ENCODE measurements around the gene GAGE10. TPM values are rescaled to one million over a fixed set of nuclear protein-coding genes. Genes with fewer than 3 reads are reported as not detected.

The GAGE10 gene
- polyA plus RNA-seq, 2 donors, result not detected

DNA sequence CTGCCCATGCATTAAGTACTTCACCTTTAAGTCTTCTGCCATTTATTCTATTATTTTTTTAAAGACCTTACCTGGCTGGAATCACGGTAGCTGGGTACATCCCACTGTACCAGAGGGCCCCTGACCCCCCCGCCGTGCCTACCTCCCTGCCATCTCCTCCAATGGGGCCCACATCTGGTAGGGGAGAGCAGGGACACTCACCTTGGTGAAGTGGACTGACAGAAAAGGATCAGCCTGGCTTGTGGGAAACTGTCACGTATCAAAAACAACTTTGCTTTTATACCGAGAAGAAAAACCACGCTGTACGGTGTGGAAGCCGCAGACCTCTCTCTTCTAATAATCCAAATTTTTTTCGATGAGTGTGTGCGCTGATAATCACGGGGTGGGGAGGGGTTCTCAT is 39.0 kb upstream of the GAGE10 start, which contains the start of gene FOXP3:
Gene FOXP3, minus strand, starts transcription at position 251 of the 400 bp plus-strand sequence. CDS start 6,205 bp downstream, outside the sequence.
- H3K4me3 ChIP-seq (ENCODE audit: low read depth in 1 of 2, low read length in 2 of 2), result no peak within 1 kb of the TSS
- WGBS, 2 donors, result 83 to 84% methylated on average over 11 of the region's 11 CpGs

GRCh38 chrX:49266523-49267445 is 36.7 kb upstream of the GAGE10 start:
- H3K4me3 ChIP-seq (ENCODE audit: low read depth in 1 of 2, low read length in 2 of 2), result no peak overlapping the region
- no peak overlapping the region for H3K27ac ChIP-seq (ENCODE audit: low read depth in 2 of 2, low read length in 1 of 2)
- WGBS, 2 donors, result 75 to 87% methylated on average over 10 of the region's 10 CpGs
- no peaks in the 10 kb centered on the region for H3K36me3 ChIP-seq (ENCODE audit: control insufficient read depth in 2 of 2, insufficient read depth in 2 of 2, low read length in 1 of 2)
- no peaks in the 10 kb centered on the region for H3K27me3 ChIP-seq (ENCODE audit: control insufficient read depth in 1 of 2, insufficient read depth in 2 of 2, low read length in 2 of 2)
- no peaks in the 10 kb centered on the region for H3K9me3 ChIP-seq (ENCODE audit: control insufficient read depth in 2 of 2, insufficient read depth in 1 of 2, low read depth in 1 of 2, low read length in 1 of 2)
- peaks cover 0 to 7% of the 10 kb centered on the region in 2 donors for H3K4me1 ChIP-seq (ENCODE audit: control insufficient read depth in 2 of 2, insufficient read depth in 2 of 2, low read length in 1 of 2)

More for the DNA sequence above, 39.0 kb upstream of the GAGE10 start, which contains the start of gene FOXP3:
- H3K27ac ChIP-seq (ENCODE audit: low read depth in 2 of 2, low read length in 1 of 2), result no peak within 1 kb of the TSS
- no peaks in the 10 kb centered on the region for H3K36me3 ChIP-seq (ENCODE audit: control insufficient read depth in 2 of 2, insufficient read depth in 2 of 2, low read length in 1 of 2)
- H3K9me3 ChIP-seq (ENCODE audit: control insufficient read depth in 2 of 2, insufficient read depth in 1 of 2, low read depth in 1 of 2, low read length in 1 of 2), result no peaks in the 10 kb centered on the region
- no peaks in the 10 kb centered on the region for H3K4me1 ChIP-seq (ENCODE audit: control insufficient read depth in 2 of 2, insufficient read depth in 2 of 2, low read length in 1 of 2)
- no peaks in the 10 kb centered on the region for H3K27me3 ChIP-seq (ENCODE audit: control insufficient read depth in 1 of 2, insufficient read depth in 2 of 2, low read length in 2 of 2)

- peak overlapping the region; percentile 27 to 42 for H3K4me3 ChIP-seq (ENCODE audit: low read depth in 1 of 2, low read length in 2 of 2)
- WGBS, 2 donors, result 4 to 43% methylated on average over 3 to 4 of the region's 4 CpGs
- peaks cover 0 to 12% of the 10 kb centered on the region in 2 donors for H3K4me1 ChIP-seq (ENCODE audit: control insufficient read depth in 2 of 2, insufficient read depth in 2 of 2, low read length in 1 of 2)
- H3K27me3 ChIP-seq (ENCODE audit: control insufficient read depth in 1 of 2, insufficient read depth in 2 of 2, low read length in 2 of 2), result no peaks in the 10 kb centered on the region
- H3K9me3 ChIP-seq (ENCODE audit: control insufficient read depth in 2 of 2, insufficient read depth in 1 of 2, low read depth in 1 of 2, low read length in 1 of 2), result no peaks in the 10 kb centered on the region
- no peaks in the 10 kb centered on the region for H3K36me3 ChIP-seq (ENCODE audit: control insufficient read depth in 2 of 2, insufficient read depth in 2 of 2, low read length in 1 of 2)
- peak overlapping the region; percentile 88 to 90 for H3K27ac ChIP-seq (ENCODE audit: low read depth in 2 of 2, low read length in 1 of 2)
Observed at GRCh38 chrX:49268702-49269009, 34.8 kb upstream of the GAGE10 start.

- Histone ChIP-seq H3K36me3 (ENCODE audit: control insufficient read depth in 2 of 2, insufficient read depth in 2 of 2, low read length in 1 of 2) (no peaks in the 10 kb centered on the region), H3K4me3 (ENCODE audit: low read depth in 1 of 2, low read length in 2 of 2) (peak overlapping the region; percentile 43 to 80), H3K4me1 (ENCODE audit: control insufficient read depth in 2 of 2, insufficient read depth in 2 of 2, low read length in 1 of 2) (peaks cover 0 to 14% of the 10 kb centered on the region in 2 donors), H3K27ac (ENCODE audit: low read depth in 2 of 2, low read length in 1 of 2) (peak overlapping the region; percentile 95), H3K27me3 (ENCODE audit: control insufficient read depth in 1 of 2, insufficient read depth in 2 of 2, low read length in 2 of 2) (no peaks in the 10 kb centered on the region), H3K9me3 (ENCODE audit: control insufficient read depth in 2 of 2, insufficient read depth in 1 of 2, low read depth in 1 of 2, low read length in 1 of 2) (no peaks in the 10 kb centered on the region)
- WGBS, 2 donors, result 0 to 30% methylated on average over 45 of the region's 45 CpGs
Observed at GRCh38 chrX:49269010-49269766, 34.3 kb upstream of the GAGE10 start.

DNA sequence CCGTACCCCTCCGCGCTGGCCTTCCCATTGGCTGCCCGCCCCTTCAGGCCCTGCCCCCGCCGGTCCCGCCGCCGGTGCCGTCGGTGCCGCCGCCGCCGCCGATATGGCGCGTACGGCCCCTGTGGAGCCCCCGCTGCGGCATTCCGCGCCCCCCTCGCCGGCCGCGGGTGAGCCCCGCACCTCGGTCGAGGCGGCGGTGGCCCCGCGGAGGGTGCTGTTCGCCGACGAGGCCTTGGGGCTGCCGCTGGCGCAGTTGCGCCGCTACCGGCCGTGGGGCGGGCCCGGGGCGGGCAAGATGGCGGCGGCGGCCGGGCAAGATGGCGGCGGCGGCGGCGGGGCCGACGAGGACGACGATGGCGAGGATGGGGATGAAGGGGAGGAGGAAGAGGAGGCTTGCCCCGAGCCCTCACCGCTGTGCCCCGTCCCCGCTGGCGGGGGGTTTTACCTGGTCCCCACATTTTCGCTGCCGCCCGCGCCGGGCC is 33.6 kb upstream of the GAGE10 start, which contains the start of gene PPP1R3F:
Gene PPP1R3F, plus strand, starts transcription at position 27 of the 482 bp plus-strand sequence. Its CDS starts 77 bp downstream, at position 104.
- no peaks in the 10 kb centered on the region for H3K9me3 ChIP-seq (ENCODE audit: control insufficient read depth in 2 of 2, insufficient read depth in 1 of 2, low read depth in 1 of 2, low read length in 1 of 2)
- H3K27ac ChIP-seq (ENCODE audit: low read depth in 2 of 2, low read length in 1 of 2), result peak within 1 kb of the TSS; percentile 95
- WGBS, 2 donors, result 1 to 23% methylated on average over 29 to 70 of the region's 70 CpGs
- no peaks in the 10 kb centered on the region for H3K36me3 ChIP-seq (ENCODE audit: control insufficient read depth in 2 of 2, insufficient read depth in 2 of 2, low read length in 1 of 2)
- peak within 1 kb of the TSS; percentile 43 to 80 for H3K4me3 ChIP-seq (ENCODE audit: low read depth in 1 of 2, low read length in 2 of 2)
- peaks cover 0 to 14% of the 10 kb centered on the region in 2 donors for H3K4me1 ChIP-seq (ENCODE audit: control insufficient read depth in 2 of 2, insufficient read depth in 2 of 2, low read length in 1 of 2)
- H3K27me3 ChIP-seq (ENCODE audit: control insufficient read depth in 1 of 2, insufficient read depth in 2 of 2, low read length in 2 of 2), result no peaks in the 10 kb centered on the region

- Histone ChIP-seq H3K4me1 (ENCODE audit: control insufficient read depth in 2 of 2, insufficient read depth in 2 of 2, low read length in 1 of 2) (peaks cover 0 to 14% of the 10 kb centered on the region in 2 donors), H3K4me3 (ENCODE audit: low read depth in 1 of 2, low read length in 2 of 2) (peak overlapping the region; percentile 43 to 80), H3K9me3 (ENCODE audit: control insufficient read depth in 2 of 2, insufficient read depth in 1 of 2, low read depth in 1 of 2, low read length in 1 of 2) (no peaks in the 10 kb centered on the region), H3K27ac (ENCODE audit: low read depth in 2 of 2, low read length in 1 of 2) (peak overlapping the region; percentile 90 to 92), H3K36me3 (ENCODE audit: control insufficient read depth in 2 of 2, insufficient read depth in 2 of 2, low read length in 1 of 2) (no peaks in the 10 kb centered on the region), H3K27me3 (ENCODE audit: control insufficient read depth in 1 of 2, insufficient read depth in 2 of 2, low read length in 2 of 2) (no peaks in the 10 kb centered on the region)
- WGBS, 2 donors, result 39 to 65% methylated on average over 48 to 66 of the region's 66 CpGs
Observed at GRCh38 chrX:49270249-49270921, 33.1 kb upstream of the GAGE10 start.

DNA sequence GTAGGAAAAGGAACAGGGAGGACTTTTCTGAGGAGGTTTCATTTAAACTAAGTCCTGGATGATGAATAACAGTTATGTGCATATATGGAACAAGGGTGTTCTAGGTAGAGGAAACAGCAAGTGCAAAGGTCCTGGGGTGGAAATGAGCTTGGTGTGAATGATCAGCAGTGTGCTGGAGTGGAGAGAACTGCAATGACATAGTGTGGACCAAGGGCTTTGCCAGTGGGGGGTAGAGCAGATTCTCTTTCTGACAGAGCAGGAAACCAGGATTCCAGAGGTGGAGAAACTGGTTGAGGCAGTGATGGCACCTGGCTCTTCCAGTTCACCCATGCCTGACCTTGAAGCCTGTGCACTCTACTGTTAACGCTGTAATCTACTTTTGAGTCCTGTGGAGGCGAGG is 32.1 kb upstream of the GAGE10 start:
- no peaks in the 10 kb centered on the region for H3K27me3 ChIP-seq (ENCODE audit: control insufficient read depth in 1 of 2, insufficient read depth in 2 of 2, low read length in 2 of 2)
- 45 to 70% methylated on average over 2 of the region's 2 CpGs for WGBS, 2 donors
- H3K9me3 ChIP-seq (ENCODE audit: control insufficient read depth in 2 of 2, insufficient read depth in 1 of 2, low read depth in 1 of 2, low read length in 1 of 2), result no peaks in the 10 kb centered on the region
- H3K27ac ChIP-seq (ENCODE audit: low read depth in 2 of 2, low read length in 1 of 2), result peak overlapping the region; percentile 81 to 92
- H3K4me1 ChIP-seq (ENCODE audit: control insufficient read depth in 2 of 2, insufficient read depth in 2 of 2, low read length in 1 of 2), result peaks cover 0 to 14% of the 10 kb centered on the region in 2 donors
- no peaks in the 10 kb centered on the region for H3K36me3 ChIP-seq (ENCODE audit: control insufficient read depth in 2 of 2, insufficient read depth in 2 of 2, low read length in 1 of 2)
- H3K4me3 ChIP-seq (ENCODE audit: low read depth in 1 of 2, low read length in 2 of 2), result peak overlapping the region; percentile 43 to 80

DNA sequence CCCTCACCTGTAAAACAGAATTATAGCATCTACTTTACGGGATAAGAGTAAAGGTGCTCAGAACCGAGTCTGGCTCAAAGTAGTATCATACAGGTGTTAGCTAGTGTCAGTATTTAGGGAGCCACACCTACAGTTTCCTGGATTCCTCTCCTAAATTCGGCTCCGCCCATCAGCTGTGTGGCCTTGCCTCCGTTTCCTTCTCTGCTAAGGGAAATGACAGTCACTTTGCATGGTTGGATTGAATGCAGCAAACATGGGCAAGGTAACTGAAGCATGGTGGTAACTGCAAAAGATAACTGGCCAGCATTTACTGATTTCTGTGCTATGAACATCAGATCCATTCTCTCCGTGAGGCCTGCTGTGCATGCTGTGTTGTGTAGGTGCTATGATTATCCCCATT is 31.0 kb upstream of the GAGE10 start:
- peak overlapping the region; percentile 15 to 81 for H3K27ac ChIP-seq (ENCODE audit: low read depth in 2 of 2, low read length in 1 of 2)
- 43 to 46% methylated on average over 6 of the region's 6 CpGs for WGBS, 2 donors
- no peak overlapping the region for H3K4me3 ChIP-seq (ENCODE audit: low read depth in 1 of 2, low read length in 2 of 2)
- H3K4me1 ChIP-seq (ENCODE audit: control insufficient read depth in 2 of 2, insufficient read depth in 2 of 2, low read length in 1 of 2), result peaks cover 0 to 14% of the 10 kb centered on the region in 2 donors
- H3K36me3 ChIP-seq (ENCODE audit: control insufficient read depth in 2 of 2, insufficient read depth in 2 of 2, low read length in 1 of 2), result no peaks in the 10 kb centered on the region
- H3K9me3 ChIP-seq (ENCODE audit: control insufficient read depth in 2 of 2, insufficient read depth in 1 of 2, low read depth in 1 of 2, low read length in 1 of 2), result no peaks in the 10 kb centered on the region
- H3K27me3 ChIP-seq (ENCODE audit: control insufficient read depth in 1 of 2, insufficient read depth in 2 of 2, low read length in 2 of 2), result no peaks in the 10 kb centered on the region

DNA sequence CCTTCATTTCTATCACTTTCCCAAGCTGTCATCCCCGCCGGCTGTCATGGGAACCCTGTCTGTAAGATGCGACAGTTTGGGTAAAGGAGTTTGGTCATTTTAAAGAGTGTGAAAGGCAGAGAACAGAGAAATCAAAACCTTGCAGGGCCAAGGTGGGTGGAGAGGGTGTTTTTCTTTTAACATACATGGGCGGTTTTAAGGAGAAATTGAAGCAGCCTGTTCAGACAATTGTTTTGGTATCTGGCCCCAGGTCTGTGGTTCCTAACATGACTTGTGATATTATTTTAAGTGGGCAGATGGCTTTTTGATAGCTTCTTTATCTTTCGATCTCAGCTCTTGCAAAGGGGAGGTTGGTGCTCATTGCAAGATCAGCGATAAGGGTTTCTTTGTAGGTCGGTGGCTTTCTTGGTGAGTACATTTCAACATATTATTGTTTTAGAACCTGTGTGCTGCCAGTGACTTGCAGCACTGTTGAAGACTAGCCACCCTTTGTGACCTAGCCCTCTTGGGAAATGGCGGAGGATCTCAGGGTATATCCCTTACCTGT is 30.2 kb upstream of the GAGE10 start:
- no peaks in the 10 kb centered on the region for H3K9me3 ChIP-seq (ENCODE audit: control insufficient read depth in 2 of 2, insufficient read depth in 1 of 2, low read depth in 1 of 2, low read length in 1 of 2)
- H3K36me3 ChIP-seq (ENCODE audit: control insufficient read depth in 2 of 2, insufficient read depth in 2 of 2, low read length in 1 of 2), result no peaks in the 10 kb centered on the region
- no peaks in the 10 kb centered on the region for H3K27me3 ChIP-seq (ENCODE audit: control insufficient read depth in 1 of 2, insufficient read depth in 2 of 2, low read length in 2 of 2)
- peaks cover 0 to 14% of the 10 kb centered on the region in 2 donors for H3K4me1 ChIP-seq (ENCODE audit: control insufficient read depth in 2 of 2, insufficient read depth in 2 of 2, low read length in 1 of 2)
- no peak overlapping the region for H3K27ac ChIP-seq (ENCODE audit: low read depth in 2 of 2, low read length in 1 of 2)
- 73 to 74% methylated on average over 8 of the region's 8 CpGs for WGBS, 2 donors
- no peak overlapping the region for H3K4me3 ChIP-seq (ENCODE audit: low read depth in 1 of 2, low read length in 2 of 2)
